Thyroid gland (tissue), 4 donors: Measurements from ENCODE around the gene EPN1. TPM values are rescaled to one million over a fixed set of nuclear protein-coding genes. Genes with fewer than 3 reads are reported as not detected.

Experiments
- DNase-seq, 2 donors: peaks; one replicate each; pipeline ENCODE4 v3.0.0-alpha.2; 2019
- H3K27ac ChIP-seq, 3 donors: fragments of 200-600 bp; sonication (generic); 1 replicate in 2 of 3; 2 replicates in 1 of 3; pipeline ENCODE4 v1.5.1; 2016 to 2019; ENCODE audit warnings: mild to moderate bottlenecking in 1 of 3, moderate library complexity in 1 of 3
- H3K27me3 ChIP-seq: fragments of 200-600 bp; sonication (generic); one replicate; pipeline ENCODE4 v1.5.1; 2019
- H3K36me3 ChIP-seq, 2 donors: fragments of 200-600 bp; sonication (generic); one replicate each; pipeline ENCODE4 v1.5.1; 2016 to 2019
- H3K4me1 ChIP-seq, 2 donors: fragments of 200-600 bp; sonication (generic); one replicate each; pipeline ENCODE4 v1.5.1; 2017 to 2019
- H3K4me3 ChIP-seq, 3 donors: fragments of 200-600 bp; sonication (generic); replicated peaks in 1 of 3; 1 replicate in 2 of 3; 2 replicates in 1 of 3; pipeline ENCODE4 v1.5.1; 2016; ENCODE audit warnings: mild to moderate bottlenecking in 1 of 3
- H3K9me3 ChIP-seq: fragments of 200-600 bp; sonication (generic); one replicate; pipeline ENCODE4 v1.5.1; 2017
- CTCF ChIP-seq, 6 experiments: fragments of 200-600 bp in 3 of 6; fragments of 450-650 bp in 3 of 6; sonication (generic) in 3 of 6; IDR thresholded peaks; one replicate each; pipeline ENCODE4 v1.5.1; 2016 to 2019; ENCODE audit warnings: antibody characterized with exemption in 6 of 6, mild to moderate bottlenecking in 2 of 6, inconsistent platforms in 1 of 6, moderate library complexity in 1 of 6
- POLR2A ChIP-seq, 2 donors: fragments of 450-650 bp; IDR thresholded peaks; one replicate each; pipeline ENCODE4 v1.6.1; 2017; ENCODE audit warnings: antibody characterized with exemption in 2 of 2, mild to moderate bottlenecking in 2 of 2, moderate library complexity in 1 of 2
- WGBS, 2 donors: methylation state at CpG; one replicate each; pipeline ENCODE4 v1.1.5; 2017; 5-methylcytosine and 5-hydroxymethylcytosine counted together
- intact Hi-C: fragments of 100-400 bp; cut with DNase I; formaldehyde crosslinking; loops from one replicate; pipeline ENCODE4 v1.15.1; 2023
- total RNA-seq, 4 donors: library from RNA; depleted of rRNA; stranded (reverse); fragments of >200 nt; gene quantifications; one replicate each; pipeline ENCODE4 v1.2.3, GENCODE V29; 2016

Gene EPN1
- total RNA-seq, 4 donors from 2014 or later: 34.8 to 102 (median 72.2) TPM

GRCh38 chr19:55656552-55656951, 18.5 kb upstream of the EPN1 start:
- Histone ChIP-seq H3K27ac (no peak overlapping the region), H3K4me3 (peak overlapping the region in 1 of 3 donors; percentile 76), H3K36me3 (peaks cover 19 to 22% of the 10 kb centered on the region in 2 donors), H3K4me1 (peaks cover 37 to 46% of the 10 kb centered on the region in 2 donors), H3K9me3 (no peaks in the 10 kb centered on the region), H3K27me3 (no peaks in the 10 kb centered on the region)
- intact Hi-C loops: loop anchor here (10.0 kb wide), 1 partner anchor 272 kb away; the partner anchor contains the start of genes RPL28 and TMEM238
- DNase-seq: no peak
- 55% methylated on average over 7 of the region's 7 CpGs for WGBS, 2 donors
- TF ChIP-seq POLR2A (IDR thresholded peaks at IDR 0.05) (no peak), CTCF (IDR thresholded peaks at IDR 0.05) (no peak)

GRCh38 chr19:55656988-55657747, 17.9 kb upstream of the EPN1 start:
- WGBS, 2 donors: 41% methylated on average over 18 of the region's 18 CpGs
- Histone ChIP-seq H3K36me3 (peaks cover 26 to 28% of the 10 kb centered on the region in 2 donors), H3K27me3 (no peaks in the 10 kb centered on the region), H3K4me1 (peaks cover 37 to 46% of the 10 kb centered on the region in 2 donors), H3K27ac (no peak overlapping the region), H3K4me3 (peak overlapping the region in 1 of 3 donors; percentile 76), H3K9me3 (no peaks in the 10 kb centered on the region)
- DNase-seq: peak; percentile 73 to 82
- TF ChIP-seq POLR2A (IDR thresholded peaks at IDR 0.05) (no peak), CTCF (IDR thresholded peaks at IDR 0.05) (no peak)
- intact Hi-C loops: loop anchor here (10.0 kb wide), 1 partner anchor 272 kb away; the partner anchor contains the start of genes RPL28 and TMEM238

- no peaks in the 10 kb centered on the region for H3K27me3 ChIP-seq
- no peaks in the 10 kb centered on the region for H3K9me3 ChIP-seq
- H3K4me3 ChIP-seq: no peak overlapping the region
- intact Hi-C loops: loop anchor here (10.0 kb wide), 1 partner anchor 274 kb away; the partner anchor contains the start of genes RPL28 and TMEM238
- no peak overlapping the region for H3K27ac ChIP-seq
- peaks cover 43 to 46% of the 10 kb centered on the region in 2 donors for H3K36me3 ChIP-seq
- WGBS, 2 donors: 92% methylated on average over 36 to 37 of the region's 37 CpGs
- H3K4me1 ChIP-seq: peaks cover 32 to 41% of the 10 kb centered on the region in 2 donors
- no peak for TF ChIP-seq POLR2A (IDR thresholded peaks at IDR 0.05)
- no peak for TF ChIP-seq CTCF (IDR thresholded peaks at IDR 0.05)
- DNase-seq: no peak
Observed at GRCh38 chr19:55658846-55659459, 16.1 kb upstream of the EPN1 start.

- H3K4me3 ChIP-seq: no peak overlapping the region
- no peaks in the 10 kb centered on the region for H3K9me3 ChIP-seq
- DNase-seq: no peak
- intact Hi-C loops: loop anchor here (10.0 kb wide), 1 partner anchor 275 kb away; the partner anchor contains the start of genes RPL28 and TMEM238
- 74 to 77% methylated on average over 9 of the region's 9 CpGs for WGBS, 2 donors
- H3K4me1 ChIP-seq: peaks cover 32 to 41% of the 10 kb centered on the region in 2 donors
- TF ChIP-seq POLR2A (IDR thresholded peaks at IDR 0.05) (no peak), CTCF (IDR thresholded peaks at IDR 0.05) (no peak)
- H3K27ac ChIP-seq: no peak overlapping the region
- peaks cover 49 to 54% of the 10 kb centered on the region in 2 donors for H3K36me3 ChIP-seq
- H3K27me3 ChIP-seq: no peaks in the 10 kb centered on the region
Observed at GRCh38 chr19:55659822-55660221, 15.2 kb upstream of the EPN1 start.
